HG02610 (cell line): ENCODE measurements around the gene SACS.

Experiments used
- ATAC-seq: cut with Tn5 transposase; IDR thresholded peaks from one replicate; pipeline ENCODE4 v1.9.1; 2021; ENCODE audit warnings: mild to moderate bottlenecking, moderate library complexity; ENCODE audit not compliant: unreplicated experiment

Gene SACS, protein sequence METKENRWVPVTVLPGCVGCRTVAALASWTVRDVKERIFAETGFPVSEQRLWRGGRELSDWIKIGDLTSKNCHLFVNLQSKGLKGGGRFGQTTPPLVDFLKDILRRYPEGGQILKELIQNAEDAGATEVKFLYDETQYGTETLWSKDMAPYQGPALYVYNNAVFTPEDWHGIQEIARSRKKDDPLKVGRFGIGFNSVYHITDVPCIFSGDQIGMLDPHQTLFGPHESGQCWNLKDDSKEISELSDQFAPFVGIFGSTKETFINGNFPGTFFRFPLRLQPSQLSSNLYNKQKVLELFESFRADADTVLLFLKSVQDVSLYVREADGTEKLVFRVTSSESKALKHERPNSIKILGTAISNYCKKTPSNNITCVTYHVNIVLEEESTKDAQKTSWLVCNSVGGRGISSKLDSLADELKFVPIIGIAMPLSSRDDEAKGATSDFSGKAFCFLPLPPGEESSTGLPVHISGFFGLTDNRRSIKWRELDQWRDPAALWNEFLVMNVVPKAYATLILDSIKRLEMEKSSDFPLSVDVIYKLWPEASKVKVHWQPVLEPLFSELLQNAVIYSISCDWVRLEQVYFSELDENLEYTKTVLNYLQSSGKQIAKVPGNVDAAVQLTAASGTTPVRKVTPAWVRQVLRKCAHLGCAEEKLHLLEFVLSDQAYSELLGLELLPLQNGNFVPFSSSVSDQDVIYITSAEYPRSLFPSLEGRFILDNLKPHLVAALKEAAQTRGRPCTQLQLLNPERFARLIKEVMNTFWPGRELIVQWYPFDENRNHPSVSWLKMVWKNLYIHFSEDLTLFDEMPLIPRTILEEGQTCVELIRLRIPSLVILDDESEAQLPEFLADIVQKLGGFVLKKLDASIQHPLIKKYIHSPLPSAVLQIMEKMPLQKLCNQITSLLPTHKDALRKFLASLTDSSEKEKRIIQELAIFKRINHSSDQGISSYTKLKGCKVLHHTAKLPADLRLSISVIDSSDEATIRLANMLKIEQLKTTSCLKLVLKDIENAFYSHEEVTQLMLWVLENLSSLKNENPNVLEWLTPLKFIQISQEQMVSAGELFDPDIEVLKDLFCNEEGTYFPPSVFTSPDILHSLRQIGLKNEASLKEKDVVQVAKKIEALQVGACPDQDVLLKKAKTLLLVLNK (N-terminal part only)

GRCh38 chr13:23433171-23434153, at the start of gene SACS:
SACS (minus strand) TSS chr13:23433702; CDS start chr13:23411239, 22,463 bp downstream.
- no peak for ATAC-seq

DNA sequence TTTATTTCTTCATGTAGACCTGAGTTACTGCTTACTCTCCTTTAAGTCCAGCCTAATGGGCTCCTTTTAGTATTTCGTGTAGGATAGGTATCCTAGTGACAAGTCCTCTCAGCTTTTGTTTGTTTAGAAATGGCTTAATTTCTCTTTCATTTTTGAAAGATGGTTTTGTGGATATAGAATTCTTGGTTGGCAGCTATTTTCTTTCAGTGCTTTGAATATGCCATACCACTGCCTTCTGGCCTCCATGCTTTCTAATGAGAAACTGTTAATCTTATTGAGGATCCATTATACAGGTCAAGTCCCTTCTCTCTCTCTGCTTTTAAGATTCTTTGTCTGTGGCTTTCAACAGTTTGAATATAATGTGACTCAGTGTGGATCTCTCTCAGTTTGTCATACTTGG, 46.8 kb upstream of the SACS start:
- ATAC-seq = no peak

- ATAC-seq = no peak
Measured at GRCh38 chr13:23477101-23477500, 43.6 kb upstream of the SACS start.

GRCh38 chr13:23473221-23473620, 39.7 kb upstream of the SACS start:
- ATAC-seq = no peak

GRCh38 chr13:23472189-23472588, 38.7 kb upstream of the SACS start:
- ATAC-seq = no peak

GRCh38 chr13:23470790-23471614, 37.5 kb upstream of the SACS start:
- ATAC-seq = no peak

DNA sequence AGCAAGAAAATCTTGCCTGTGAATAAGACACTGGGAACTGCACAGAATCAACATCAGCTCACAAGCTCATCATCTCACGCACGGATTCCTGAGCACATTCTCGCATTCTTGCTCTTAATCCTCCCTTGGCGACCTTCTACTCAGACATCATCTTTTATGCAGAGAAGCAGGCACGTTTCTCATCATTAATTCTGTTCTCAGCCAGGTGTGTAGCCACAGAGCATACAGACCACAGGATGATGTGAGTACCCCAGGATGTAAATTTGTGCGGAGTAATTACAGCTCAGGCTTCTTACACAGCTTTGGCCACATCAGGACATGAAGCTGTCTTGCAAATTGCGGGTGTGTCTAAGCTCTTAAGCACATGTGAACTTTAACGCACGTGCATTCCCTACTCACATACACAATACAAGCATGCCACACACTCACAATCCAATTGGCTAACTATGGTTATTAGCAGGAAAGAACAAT, 36.5 kb upstream of the SACS start:
- peak; percentile 55 for ATAC-seq

DNA sequence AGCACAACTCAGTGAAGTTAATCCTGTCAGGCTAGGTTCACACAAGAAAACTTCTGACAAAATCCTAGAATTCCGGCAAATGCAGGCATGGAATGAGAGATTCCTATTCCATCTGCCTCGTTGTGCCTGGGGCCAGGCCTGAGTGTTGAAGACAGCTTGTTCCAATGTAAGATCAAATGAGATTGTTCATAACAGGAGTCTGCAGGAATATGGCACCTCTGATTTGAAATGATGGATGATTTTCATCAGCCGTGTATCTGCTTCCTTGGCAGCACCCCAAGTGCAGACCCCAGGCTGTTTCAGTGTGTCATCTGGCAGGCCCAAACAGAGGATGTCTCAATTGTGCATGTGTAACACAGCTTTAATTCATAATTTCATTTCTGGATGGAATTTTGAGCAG, 35.3 kb upstream of the SACS start:
- ATAC-seq = no peak

DNA sequence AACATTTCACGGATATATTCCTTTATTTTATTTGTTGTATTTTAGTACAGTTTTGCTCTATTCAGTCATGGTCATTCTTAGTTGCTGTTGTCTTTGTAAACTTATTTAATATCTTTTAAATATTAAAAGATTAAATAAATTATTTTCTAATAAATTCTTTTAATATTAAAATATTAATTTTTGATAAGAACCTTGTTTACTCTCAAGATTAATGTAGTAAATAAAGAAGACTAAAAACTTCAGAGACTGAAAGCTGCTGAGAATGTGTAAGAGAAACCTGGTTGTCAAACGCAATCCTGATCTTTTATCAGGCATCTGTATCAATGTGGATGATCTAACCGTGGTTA, 34.4 kb upstream of the SACS start:
- no peak for ATAC-seq

DNA sequence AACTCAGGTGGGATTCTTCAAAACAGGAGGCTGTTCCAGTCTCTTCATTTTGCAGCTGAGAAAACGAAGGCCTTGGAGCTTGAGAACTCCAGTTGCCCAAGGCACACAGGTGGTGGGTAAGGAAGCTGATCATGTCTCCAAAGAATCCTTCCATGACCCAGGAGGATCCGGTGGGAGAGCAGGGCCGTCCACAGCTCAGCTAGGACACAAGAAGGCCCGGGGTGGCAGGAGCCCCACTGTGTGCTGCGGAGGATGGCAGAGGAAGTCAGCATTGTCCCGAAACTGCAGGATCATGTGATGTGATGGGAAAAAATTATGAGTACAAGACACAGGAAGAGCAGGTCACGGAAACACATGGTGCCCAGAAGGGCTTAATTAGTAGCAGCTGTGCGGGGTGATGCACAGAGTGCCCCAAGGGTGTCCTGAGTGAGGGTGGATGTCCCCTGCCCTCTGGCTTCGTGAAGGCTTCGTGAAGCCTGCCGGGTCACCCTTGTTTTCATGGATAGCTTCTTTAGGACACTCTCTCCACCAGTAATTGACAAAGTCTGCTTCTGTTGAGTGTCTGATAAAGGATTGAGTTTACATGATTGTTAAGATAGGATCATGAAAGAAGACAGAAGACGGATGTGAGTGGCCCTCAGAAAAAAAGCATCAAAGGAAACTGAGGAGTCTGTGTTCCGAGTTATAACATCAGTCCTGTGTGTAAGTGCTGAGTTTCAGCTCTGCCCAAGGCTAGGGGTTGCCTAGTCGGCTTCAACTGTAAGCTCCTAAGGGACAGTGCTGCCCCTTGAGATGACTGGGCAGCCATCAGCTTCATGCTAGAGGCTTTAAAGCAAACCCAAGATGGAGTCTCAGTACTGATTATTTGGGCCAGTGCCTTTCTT, 33.8 kb upstream of the SACS start:
- ATAC-seq = no peak

GRCh38 chr13:23466144-23467002, 32.9 kb upstream of the SACS start:
- peak; percentile 87 for ATAC-seq

- no peak for ATAC-seq
Measured at GRCh38 chr13:23463661-23464060, 30.2 kb upstream of the SACS start.

DNA sequence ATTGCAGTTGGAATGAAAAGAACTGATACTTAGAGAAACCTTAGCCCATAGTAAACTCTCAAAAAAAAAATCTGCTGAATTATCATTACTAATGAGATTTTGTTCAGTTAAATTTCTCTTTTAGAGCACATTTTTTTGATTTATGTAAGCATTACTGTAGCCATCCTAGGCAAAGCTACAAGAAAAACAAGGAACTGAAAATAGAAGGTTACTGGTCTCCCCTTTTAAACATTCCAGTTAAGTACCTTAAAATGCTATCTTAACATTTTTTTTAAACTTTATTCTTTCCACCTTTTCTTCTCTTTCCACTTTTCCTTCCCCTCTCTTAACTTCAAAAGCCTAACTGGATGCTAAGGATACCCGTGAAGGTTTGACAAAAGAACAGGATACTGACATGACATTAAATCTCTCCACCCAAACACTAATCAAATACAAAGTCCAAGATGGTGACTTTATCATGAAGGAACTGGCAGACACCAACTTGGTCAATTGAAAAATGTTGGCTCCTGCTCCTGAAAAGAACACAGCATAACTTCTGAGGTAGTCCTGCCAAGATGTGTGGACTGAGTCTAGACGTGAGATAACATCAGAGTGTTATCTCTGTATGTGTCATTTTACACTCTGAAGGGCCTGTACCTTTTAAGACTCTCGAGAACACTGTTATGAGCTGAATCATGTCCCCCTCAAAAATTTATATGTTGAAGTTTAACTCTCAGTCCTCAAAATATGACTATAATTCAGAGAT, 29.5 kb upstream of the SACS start:
- no peak for ATAC-seq

DNA sequence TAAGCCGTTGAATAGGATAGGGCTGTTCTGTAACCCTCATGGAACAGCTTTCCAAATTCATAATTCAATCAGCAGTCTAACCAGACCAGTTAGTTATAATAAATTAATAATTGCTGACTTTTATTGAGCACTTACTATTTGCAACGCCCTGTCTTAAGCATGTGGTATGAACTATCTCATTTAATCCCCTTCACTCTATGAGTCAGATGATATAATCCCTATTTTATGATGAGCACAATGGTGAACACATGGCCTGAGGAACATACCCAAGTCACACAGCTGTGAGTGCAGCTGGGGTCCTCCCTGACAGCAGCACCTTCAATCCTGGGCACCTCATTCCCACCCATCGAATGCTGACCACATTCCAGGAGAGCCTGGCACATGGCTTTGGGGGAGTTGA, 28.0 kb upstream of the SACS start:
- ATAC-seq = no peak

- ATAC-seq = no peak
Measured at GRCh38 chr13:23460921-23461320, 27.4 kb upstream of the SACS start.

- peak; percentile 83 for ATAC-seq
Measured at GRCh38 chr13:23460309-23460708, 26.8 kb upstream of the SACS start.

- no peak for ATAC-seq
Measured at GRCh38 chr13:23458989-23459388, 25.5 kb upstream of the SACS start.
